ENCODE data around the gene A1BG.

The A1BG gene

GRCh38 chr19:58336216-58336615 is 17.1 kb downstream of the A1BG start:
- H3K27ac ChIP-seq = no peak overlapping the region
- TF ChIP-seq, protein P1, sequence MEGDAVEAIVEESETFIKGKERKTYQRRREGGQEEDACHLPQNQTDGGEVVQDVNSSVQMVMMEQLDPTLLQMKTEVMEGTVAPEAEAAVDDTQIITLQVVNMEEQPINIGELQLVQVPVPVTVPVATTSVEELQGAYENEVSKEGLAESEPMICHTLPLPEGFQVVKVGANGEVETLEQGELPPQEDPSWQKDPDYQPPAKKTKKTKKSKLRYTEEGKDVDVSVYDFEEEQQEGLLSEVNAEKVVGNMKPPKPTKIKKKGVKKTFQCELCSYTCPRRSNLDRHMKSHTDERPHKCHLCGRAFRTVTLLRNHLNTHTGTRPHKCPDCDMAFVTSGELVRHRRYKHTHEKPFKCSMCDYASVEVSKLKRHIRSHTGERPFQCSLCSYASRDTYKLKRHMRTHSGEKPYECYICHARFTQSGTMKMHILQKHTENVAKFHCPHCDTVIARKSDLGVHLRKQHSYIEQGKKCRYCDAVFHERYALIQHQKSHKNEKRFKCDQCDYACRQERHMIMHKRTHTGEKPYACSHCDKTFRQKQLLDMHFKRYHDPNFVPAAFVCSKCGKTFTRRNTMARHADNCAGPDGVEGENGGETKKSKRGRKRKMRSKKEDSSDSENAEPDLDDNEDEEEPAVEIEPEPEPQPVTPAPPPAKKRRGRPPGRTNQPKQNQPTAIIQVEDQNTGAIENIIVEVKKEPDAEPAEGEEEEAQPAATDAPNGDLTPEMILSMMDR (IDR thresholded peaks at IDR 0.05) = no peak
- TF ChIP-seq ZFX (IDR thresholded peaks at IDR 0.05; ENCODE audit: borderline replicate concordance) = no peak

DNA sequence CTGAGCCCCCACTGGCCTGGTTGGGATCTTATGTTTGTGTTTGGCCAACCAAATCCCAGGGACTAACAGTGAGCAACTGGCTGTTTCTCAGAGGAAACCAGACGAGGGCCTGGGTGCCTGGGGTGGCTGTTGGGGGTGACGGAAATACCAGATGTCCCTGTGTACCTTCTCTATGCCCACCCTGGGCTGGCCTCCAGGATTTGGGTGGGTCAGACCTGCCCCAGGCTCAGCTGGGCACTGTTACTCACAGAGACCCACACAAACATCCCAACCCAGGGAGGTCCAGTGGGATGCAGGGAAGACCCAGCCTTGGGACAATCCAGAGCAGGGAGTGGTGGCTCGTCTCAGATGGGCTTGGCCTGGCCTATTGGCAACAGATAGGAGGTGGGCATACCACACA is 17.7 kb downstream of the A1BG start:
- H3K27ac ChIP-seq = no peak overlapping the region
- TF ChIP-seq, protein P1 (IDR thresholded peaks at IDR 0.05) = no peak
- TF ChIP-seq ZFX (IDR thresholded peaks at IDR 0.05; ENCODE audit: borderline replicate concordance) = no peak

DNA sequence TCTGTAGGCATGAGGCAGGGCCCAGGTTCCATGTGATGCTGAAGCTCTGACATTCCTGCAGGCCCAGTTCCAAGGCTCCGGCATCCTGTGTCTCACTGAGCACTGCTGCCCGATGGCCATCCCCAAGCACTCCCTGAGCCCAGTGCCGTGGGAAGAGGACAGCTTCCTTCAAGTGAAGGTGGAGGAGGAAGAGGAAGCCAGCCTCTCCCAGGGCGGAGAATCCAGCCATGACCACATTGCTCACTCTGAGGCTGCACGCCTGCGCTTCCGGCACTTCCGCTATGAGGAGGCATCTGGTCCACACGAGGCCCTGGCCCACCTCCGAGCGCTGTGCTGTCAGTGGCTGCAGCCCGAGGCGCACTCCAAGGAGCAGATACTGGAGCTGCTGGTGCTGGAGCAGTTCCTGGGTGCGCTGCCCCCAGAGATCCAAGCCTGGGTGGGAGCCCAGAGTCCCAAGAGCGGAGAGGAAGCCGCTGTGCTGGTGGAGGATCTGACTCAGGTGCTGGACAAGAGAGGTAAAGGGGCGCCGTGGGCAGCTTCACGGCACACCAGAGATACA is 18.5 kb downstream of the A1BG start:
- no peak for TF ChIP-seq ZFX (IDR thresholded peaks at IDR 0.05; ENCODE audit: borderline replicate concordance)
- TF ChIP-seq, protein P1 (IDR thresholded peaks at IDR 0.05) = no peak

GRCh38 chr19:58332697-58333096 is 20.6 kb downstream of the A1BG start:
- H3K27ac ChIP-seq = no peak overlapping the region
- TF ChIP-seq, protein P1 (IDR thresholded peaks at IDR 0.05) = no peak
- TF ChIP-seq ZFX (IDR thresholded peaks at IDR 0.05; ENCODE audit: borderline replicate concordance) = no peak

More for the DNA sequence above, 18.5 kb downstream of the A1BG start:
- no peak overlapping the region for H3K27ac ChIP-seq

DNA sequence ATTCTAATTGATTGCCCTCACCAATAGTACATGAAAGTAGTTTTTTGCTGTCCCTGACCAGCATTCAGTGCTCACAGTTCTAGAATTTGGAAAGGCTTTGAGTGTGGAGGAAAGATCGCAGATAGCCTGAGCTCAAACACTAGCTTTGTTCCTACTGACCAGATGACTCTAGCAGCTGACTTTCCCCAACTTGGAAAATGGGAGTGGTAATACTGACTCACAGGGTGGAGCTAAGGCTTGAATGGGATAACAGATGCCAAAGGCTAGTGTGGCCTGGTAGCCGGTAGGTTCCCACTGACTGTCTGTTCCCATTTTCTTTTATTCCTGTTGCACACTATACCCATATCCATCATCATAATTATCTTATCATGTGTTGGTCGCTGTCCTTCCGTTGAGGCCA is 22.8 kb downstream of the A1BG start:
- no peak overlapping the region for H3K27ac ChIP-seq
- TF ChIP-seq ZFX (IDR thresholded peaks at IDR 0.05; ENCODE audit: borderline replicate concordance) = no peak
- TF ChIP-seq, protein P1 (IDR thresholded peaks at IDR 0.05) = no peak

- TF ChIP-seq, protein P1 (IDR thresholded peaks at IDR 0.05) = peak; percentile 40
- no peak for TF ChIP-seq ZFX (IDR thresholded peaks at IDR 0.05; ENCODE audit: borderline replicate concordance)
- no peak overlapping the region for H3K27ac ChIP-seq
Measured at GRCh38 chr19:58328999-58329398, 24.3 kb downstream of the A1BG start.

DNA sequence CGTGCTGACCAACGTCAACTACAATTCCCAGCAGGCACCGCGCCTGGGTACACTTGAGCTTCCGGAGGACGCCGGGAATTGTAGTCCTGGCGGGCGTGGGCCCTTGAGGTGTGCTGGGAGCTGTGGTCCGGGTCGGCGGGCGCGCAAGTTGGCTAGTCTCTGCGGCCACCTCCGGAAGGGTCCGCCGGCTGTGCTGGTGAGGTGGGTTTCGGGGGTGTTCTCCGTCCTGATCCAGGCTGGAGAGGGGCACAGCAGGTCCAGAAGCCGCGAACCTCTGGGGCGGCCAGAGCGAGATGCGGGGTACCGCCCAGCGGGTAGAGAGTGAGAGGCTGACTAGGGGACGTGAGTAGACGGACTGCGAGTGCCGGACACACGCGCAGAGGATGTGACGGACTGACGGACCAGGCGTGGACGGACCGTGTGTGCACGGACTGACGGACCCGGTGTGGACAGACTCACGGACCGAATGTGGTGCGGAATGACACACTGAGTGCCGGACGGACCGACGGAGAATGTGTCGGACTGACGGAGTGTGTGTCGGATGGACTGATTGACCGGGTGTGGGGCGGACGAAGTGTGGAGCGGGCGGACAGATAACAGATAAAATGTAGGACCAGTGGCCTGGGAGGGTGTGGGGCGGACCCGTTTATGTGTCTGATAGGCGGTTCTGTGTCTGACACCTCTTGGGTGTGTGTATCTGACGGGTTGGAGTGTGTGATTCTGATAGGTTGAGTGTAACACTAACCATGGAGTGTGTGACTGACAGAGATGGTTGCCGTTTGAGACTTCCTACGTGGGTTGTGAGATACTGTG is 26.2 kb downstream of the A1BG start, which contains the start of gene ZSCAN22:
Gene ZSCAN22, plus strand, starts transcription at position 81 of the 813 bp plus-strand sequence. CDS start 7,809 bp downstream, outside the sequence.
- peak within 1 kb of the TSS; percentile 82 for H3K27ac ChIP-seq
- TF ChIP-seq ZFX (IDR thresholded peaks at IDR 0.05; ENCODE audit: borderline replicate concordance) = no peak
- TF ChIP-seq, protein P1 (IDR thresholded peaks at IDR 0.05) = no peak
